Loucy (cell line): ENCODE results near the gene NDC1.

Experiments used
- H2AFZ ChIP-seq: fragments of 200-600 bp; sonication (generic); 2 replicates; pipeline ENCODE4 v1.6.0; 2016; ENCODE audit warnings: antibody characterized with exemption, mild to moderate bottlenecking, low read length, moderate library complexity
- H3F3A ChIP-seq: fragments of 200-600 bp; 2 replicates; pipeline ENCODE4 v1.6.0; 2016; ENCODE audit warnings: antibody characterized with exemption, low read depth, mild to moderate bottlenecking
- H3K27me3 ChIP-seq: fragments of 200-600 bp; sonication (generic); 2 replicates; pipeline ENCODE4 v1.6.1; 2014; ENCODE audit warnings: low read length, mild to moderate bottlenecking; ENCODE audit not compliant: insufficient read depth, poor library complexity, severe bottlenecking
- H3K36me3 ChIP-seq: fragments of 200-600 bp; sonication (generic); 2 replicates; pipeline ENCODE4 v1.6.1; 2016; ENCODE audit warnings: low read length; ENCODE audit not compliant: insufficient read depth
- H3K4me1 ChIP-seq: fragments of 200-600 bp; sonication (generic); 2 replicates; pipeline ENCODE4 v1.5.1; 2014; ENCODE audit warnings: low read length, mild to moderate bottlenecking; ENCODE audit not compliant: insufficient read depth, poor library complexity, severe bottlenecking
- H3K4me2 ChIP-seq: fragments of 200-600 bp; sonication (generic); 2 replicates; pipeline ENCODE4 v1.6.0; 2014; ENCODE audit warnings: antibody characterized with exemption, low read length, low read depth, mild to moderate bottlenecking; ENCODE audit not compliant: poor library complexity, severe bottlenecking
- H3K4me3 ChIP-seq: fragments of 200-600 bp; sonication (generic); 2 replicates; pipeline ENCODE4 v1.5.1; 2014; ENCODE audit warnings: low read length, mild to moderate bottlenecking, mixed read lengths; ENCODE audit not compliant: poor library complexity, severe bottlenecking
- H3K79me2 ChIP-seq: fragments of 200-600 bp; sonication (generic); 2 replicates; pipeline ENCODE4 v1.6.1; 2014; ENCODE audit warnings: low read length; ENCODE audit not compliant: insufficient read depth
- H3K9ac ChIP-seq: fragments of 200-600 bp; sonication (generic); 2 replicates; pipeline ENCODE4 v1.6.0; 2014; ENCODE audit warnings: mild to moderate bottlenecking, low read depth, low read length, moderate library complexity; ENCODE audit not compliant: poor library complexity, severe bottlenecking
- H3K9me2 ChIP-seq: fragments of 200-600 bp; sonication (generic); replicated peaks from 2 replicates; pipeline ENCODE4 v1.6.1; 2016; ENCODE audit warnings: low read depth, low read length, mixed read lengths
- H3K9me3 ChIP-seq: fragments of 200-600 bp; sonication (generic); 2 replicates; pipeline ENCODE4 v1.6.1; 2014; ENCODE audit warnings: mild to moderate bottlenecking, antibody characterized with exemption, low read length, low read depth; ENCODE audit not compliant: insufficient read depth
- H4K20me1 ChIP-seq: fragments of 200-600 bp; sonication (generic); 2 replicates; pipeline ENCODE4 v1.6.0; 2014; ENCODE audit warnings: antibody characterized with exemption, low read length, mild to moderate bottlenecking; ENCODE audit not compliant: insufficient read depth, poor library complexity, severe bottlenecking
- CTCF ChIP-seq: fragments of 200-600 bp; sonication (generic); conservative IDR thresholded peaks from 2 replicates; pipeline ENCODE4 v1.5.1; 2014; ENCODE audit warnings: mild to moderate bottlenecking, antibody characterized with exemption, low read length
- EZH2phosphoT487 ChIP-seq: fragments of 200-600 bp; IDR thresholded peaks from 2 replicates; pipeline ENCODE4 v1.6.1; 2018; ENCODE audit warnings: antibody characterized with exemption, mild to moderate bottlenecking, moderate library complexity, borderline replicate concordance

The NDC1 gene

GRCh38 chr1:53731779-53732305, 106.3 kb downstream of the NDC1 start:
- peaks cover 9% of the 10 kb centered on the region for H3K4me1 ChIP-seq
- H2AFZ ChIP-seq: peak overlapping the region; percentile 9; the same call in 1 of the 2 replicates
- no peaks in the 10 kb centered on the region for H3K9me2 ChIP-seq
- no peaks in the 10 kb centered on the region for H3K79me2 ChIP-seq
- no peak for TF ChIP-seq CTCF
- TF ChIP-seq EZH2phosphoT487: no peak
- no peaks in the 10 kb centered on the region for H4K20me1 ChIP-seq
- H3K9me3 ChIP-seq: no peaks in the 10 kb centered on the region
- H3K9ac ChIP-seq: no peak overlapping the region
- no peaks in the 10 kb centered on the region for H3F3A ChIP-seq
- no peak overlapping the region for H3K4me3 ChIP-seq
- H3K4me2 ChIP-seq: no peak overlapping the region
- no peaks in the 10 kb centered on the region for H3K36me3 ChIP-seq
- no peaks in the 10 kb centered on the region for H3K27me3 ChIP-seq

GRCh38 chr1:53731043-53731600, 107.0 kb downstream of the NDC1 start:
- Histone ChIP-seq H3K4me2 (no peak overlapping the region), H3F3A (no peaks in the 10 kb centered on the region), H3K9ac (no peak overlapping the region)

GRCh38 chr1:53730224-53730865, 107.8 kb downstream of the NDC1 start:
- Histone ChIP-seq H3K79me2 (no peaks in the 10 kb centered on the region), H3K27me3 (no peaks in the 10 kb centered on the region), H3F3A (no peaks in the 10 kb centered on the region), H3K4me2 (no peak overlapping the region), H3K4me3 (no peak overlapping the region), H3K9ac (no peak overlapping the region), H3K36me3 (no peaks in the 10 kb centered on the region), H3K9me3 (no peaks in the 10 kb centered on the region), H2AFZ (no peak overlapping the region), H3K4me1 (peaks cover 9% of the 10 kb centered on the region), H3K9me2 (no peaks in the 10 kb centered on the region), H4K20me1 (no peaks in the 10 kb centered on the region)
- TF ChIP-seq CTCF: no peak
- TF ChIP-seq EZH2phosphoT487: no peak

More at GRCh38 chr1:53731043-53731600, 107.0 kb downstream of the NDC1 start:
- Histone ChIP-seq H3K4me3 (no peak overlapping the region), H3K9me2 (no peaks in the 10 kb centered on the region), H3K27me3 (no peaks in the 10 kb centered on the region), H4K20me1 (no peaks in the 10 kb centered on the region), H3K9me3 (no peaks in the 10 kb centered on the region), H2AFZ (no peak overlapping the region), H3K36me3 (no peaks in the 10 kb centered on the region), H3K79me2 (no peaks in the 10 kb centered on the region), H3K4me1 (peaks cover 9% of the 10 kb centered on the region)
- no peak for TF ChIP-seq EZH2phosphoT487
- no peak for TF ChIP-seq CTCF
